ENCODE results near the gene DUOX2. TPM values are rescaled to one million over a fixed set of nuclear protein-coding genes. Genes with fewer than 3 reads are reported as not detected.

DUOX2 gene
- polyA plus RNA-seq (2013, experiment 1 of 4), result not detected
- 0.20 TPM for polyA plus RNA-seq (2013, experiment 2 of 4)
- polyA plus RNA-seq (2013, experiment 3 of 4), result not detected
- polyA plus RNA-seq (2013, experiment 4 of 4), result 0.24 TPM

GRCh38 chr15:45114076-45114750, at the start of gene DUOX2, which contains the start of gene DUOXA2:
Gene DUOX2, minus strand, starts transcription at chr15:45114172. Its CDS starts 761 bp downstream, at chr15:45113411.
Gene DUOXA2, plus strand, starts transcription at chr15:45114326. Its CDS starts 280 bp downstream, at chr15:45114606.
- Histone ChIP-seq H3K36me3 (ENCODE audit: control insufficient read depth, insufficient read depth, low read length) (no peaks in the 10 kb centered on the region), H3K4me3 (ENCODE audit: insufficient read depth, low read depth, low read length) (peak within 1 kb of the TSS; percentile 27), H3K27ac (ENCODE audit: insufficient read depth, low read depth, low read length, poor library complexity, severe bottlenecking) (no peak within 1 kb of the TSS), H3K27me3 (ENCODE audit: control insufficient read depth, insufficient read depth, low read length, poor library complexity, severe bottlenecking) (peaks cover 87% of the 10 kb centered on the region), H3K9me3 (ENCODE audit: control insufficient read depth, low read length) (no peaks in the 10 kb centered on the region), H3K4me1 (ENCODE audit: control insufficient read depth, insufficient read depth, low read length) (peaks cover 12% of the 10 kb centered on the region)
- WGBS, 2 experiments, result 10% methylated on average over 42 of the region's 42 CpGs

- no peaks in the 10 kb centered on the region for H3K36me3 ChIP-seq (ENCODE audit: control insufficient read depth, insufficient read depth, low read length)
- 86 to 87% methylated on average over 9 of the region's 9 CpGs for WGBS, 2 experiments
- peaks cover 9% of the 10 kb centered on the region for H3K4me1 ChIP-seq (ENCODE audit: control insufficient read depth, insufficient read depth, low read length)
- H3K9me3 ChIP-seq (ENCODE audit: control insufficient read depth, low read length), result no peaks in the 10 kb centered on the region
- H3K27me3 ChIP-seq (ENCODE audit: control insufficient read depth, insufficient read depth, low read length, poor library complexity, severe bottlenecking), result no peaks in the 10 kb centered on the region
- no peak overlapping the region for H3K27ac ChIP-seq (ENCODE audit: insufficient read depth, low read depth, low read length, poor library complexity, severe bottlenecking)
- H3K4me3 ChIP-seq (ENCODE audit: insufficient read depth, low read depth, low read length), result no peak overlapping the region
Measured at GRCh38 chr15:45163508-45163856, 49.5 kb upstream of the DUOX2 start.

GRCh38 chr15:45162771-45163507, 49.0 kb upstream of the DUOX2 start:
- Histone ChIP-seq H3K27ac (ENCODE audit: insufficient read depth, low read depth, low read length, poor library complexity, severe bottlenecking) (no peak overlapping the region), H3K4me3 (ENCODE audit: insufficient read depth, low read depth, low read length) (no peak overlapping the region), H3K27me3 (ENCODE audit: control insufficient read depth, insufficient read depth, low read length, poor library complexity, severe bottlenecking) (no peaks in the 10 kb centered on the region), H3K36me3 (ENCODE audit: control insufficient read depth, insufficient read depth, low read length) (no peaks in the 10 kb centered on the region), H3K4me1 (ENCODE audit: control insufficient read depth, insufficient read depth, low read length) (peaks cover 14% of the 10 kb centered on the region), H3K9me3 (ENCODE audit: control insufficient read depth, low read length) (no peaks in the 10 kb centered on the region)
- WGBS, 2 experiments, result 9 to 17% methylated on average over 7 of the region's 7 CpGs

GRCh38 chr15:45161666-45162065, 47.7 kb upstream of the DUOX2 start:
- H3K4me1 ChIP-seq (ENCODE audit: control insufficient read depth, insufficient read depth, low read length), result peaks cover 25% of the 10 kb centered on the region
- H3K4me3 ChIP-seq (ENCODE audit: insufficient read depth, low read depth, low read length), result no peak overlapping the region
- no peaks in the 10 kb centered on the region for H3K9me3 ChIP-seq (ENCODE audit: control insufficient read depth, low read length)
- H3K27ac ChIP-seq (ENCODE audit: insufficient read depth, low read depth, low read length, poor library complexity, severe bottlenecking), result no peak overlapping the region
- 92 to 95% methylated on average over 14 of the region's 14 CpGs for WGBS, 2 experiments
- no peaks in the 10 kb centered on the region for H3K36me3 ChIP-seq (ENCODE audit: control insufficient read depth, insufficient read depth, low read length)
- no peaks in the 10 kb centered on the region for H3K27me3 ChIP-seq (ENCODE audit: control insufficient read depth, insufficient read depth, low read length, poor library complexity, severe bottlenecking)

- WGBS, 2 experiments, result 2 to 9% methylated on average over 1 of the region's 1 CpG
- H3K9me3 ChIP-seq (ENCODE audit: control insufficient read depth, low read length), result no peaks in the 10 kb centered on the region
- no peaks in the 10 kb centered on the region for H3K36me3 ChIP-seq (ENCODE audit: control insufficient read depth, insufficient read depth, low read length)
- H3K27ac ChIP-seq (ENCODE audit: insufficient read depth, low read depth, low read length, poor library complexity, severe bottlenecking), result no peak overlapping the region
- H3K4me1 ChIP-seq (ENCODE audit: control insufficient read depth, insufficient read depth, low read length), result peaks cover 22% of the 10 kb centered on the region
- H3K4me3 ChIP-seq (ENCODE audit: insufficient read depth, low read depth, low read length), result no peak overlapping the region
- no peaks in the 10 kb centered on the region for H3K27me3 ChIP-seq (ENCODE audit: control insufficient read depth, insufficient read depth, low read length, poor library complexity, severe bottlenecking)
Measured at GRCh38 chr15:45157974-45158373, 44.0 kb upstream of the DUOX2 start.

GRCh38 chr15:45156744-45157455, 42.9 kb upstream of the DUOX2 start:
- Histone ChIP-seq H3K4me1 (ENCODE audit: control insufficient read depth, insufficient read depth, low read length) (peaks cover 22% of the 10 kb centered on the region), H3K27ac (ENCODE audit: insufficient read depth, low read depth, low read length, poor library complexity, severe bottlenecking) (no peak overlapping the region), H3K4me3 (ENCODE audit: insufficient read depth, low read depth, low read length) (no peak overlapping the region), H3K27me3 (ENCODE audit: control insufficient read depth, insufficient read depth, low read length, poor library complexity, severe bottlenecking) (no peaks in the 10 kb centered on the region), H3K36me3 (ENCODE audit: control insufficient read depth, insufficient read depth, low read length) (no peaks in the 10 kb centered on the region), H3K9me3 (ENCODE audit: control insufficient read depth, low read length) (no peaks in the 10 kb centered on the region)
- 65 to 70% methylated on average over 7 of the region's 7 CpGs for WGBS, 2 experiments

GRCh38 chr15:45155739-45156138, 41.8 kb upstream of the DUOX2 start:
- WGBS, 2 experiments, result 94 to 95% methylated on average over 8 of the region's 8 CpGs
- H3K9me3 ChIP-seq (ENCODE audit: control insufficient read depth, low read length), result no peaks in the 10 kb centered on the region

GRCh38 chr15:45151998-45152828, 38.2 kb upstream of the DUOX2 start:
- 95 to 96% methylated on average over 36 of the region's 36 CpGs for WGBS, 2 experiments
- Histone ChIP-seq H3K4me1 (ENCODE audit: control insufficient read depth, insufficient read depth, low read length) (peaks cover 9% of the 10 kb centered on the region), H3K9me3 (ENCODE audit: control insufficient read depth, low read length) (no peaks in the 10 kb centered on the region), H3K4me3 (ENCODE audit: insufficient read depth, low read depth, low read length) (no peak overlapping the region), H3K27me3 (ENCODE audit: control insufficient read depth, insufficient read depth, low read length, poor library complexity, severe bottlenecking) (no peaks in the 10 kb centered on the region), H3K36me3 (ENCODE audit: control insufficient read depth, insufficient read depth, low read length) (no peaks in the 10 kb centered on the region), H3K27ac (ENCODE audit: insufficient read depth, low read depth, low read length, poor library complexity, severe bottlenecking) (no peak overlapping the region)

More at GRCh38 chr15:45155739-45156138, 41.8 kb upstream of the DUOX2 start:
- no peaks in the 10 kb centered on the region for H3K27me3 ChIP-seq (ENCODE audit: control insufficient read depth, insufficient read depth, low read length, poor library complexity, severe bottlenecking)
- peaks cover 22% of the 10 kb centered on the region for H3K4me1 ChIP-seq (ENCODE audit: control insufficient read depth, insufficient read depth, low read length)
- H3K4me3 ChIP-seq (ENCODE audit: insufficient read depth, low read depth, low read length), result no peak overlapping the region
- no peak overlapping the region for H3K27ac ChIP-seq (ENCODE audit: insufficient read depth, low read depth, low read length, poor library complexity, severe bottlenecking)
- no peaks in the 10 kb centered on the region for H3K36me3 ChIP-seq (ENCODE audit: control insufficient read depth, insufficient read depth, low read length)

GRCh38 chr15:45150997-45151396, 37.0 kb upstream of the DUOX2 start:
- Histone ChIP-seq H3K9me3 (ENCODE audit: control insufficient read depth, low read length) (no peaks in the 10 kb centered on the region), H3K4me3 (ENCODE audit: insufficient read depth, low read depth, low read length) (no peak overlapping the region), H3K27me3 (ENCODE audit: control insufficient read depth, insufficient read depth, low read length, poor library complexity, severe bottlenecking) (no peaks in the 10 kb centered on the region), H3K36me3 (ENCODE audit: control insufficient read depth, insufficient read depth, low read length) (no peaks in the 10 kb centered on the region), H3K4me1 (ENCODE audit: control insufficient read depth, insufficient read depth, low read length) (peaks cover 5% of the 10 kb centered on the region), H3K27ac (ENCODE audit: insufficient read depth, low read depth, low read length, poor library complexity, severe bottlenecking) (no peak overlapping the region)
- WGBS, 2 experiments, result 93 to 95% methylated on average over 6 of the region's 6 CpGs

Data from ectodermal cell (in vitro differentiated cells).